ENCODE results near the gene SMPX. TPM values are rescaled to one million over a fixed set of nuclear protein-coding genes. Genes with fewer than 3 reads are reported as not detected.

The SMPX gene
- total and polyA plus RNA-seq, 2 experiments from 2014 or later: not detected

- TF ChIP-seq REST (IDR thresholded peaks at IDR 0.05; ENCODE audit: unreplicated experiment) (no peak), EZH2phosphoT487 (IDR thresholded peaks at IDR 0.05; ENCODE audit: unreplicated experiment) (no peak), ZNF114 (CRISPR knock-in tag; IDR thresholded peaks at IDR 0.05) (no peak), ZNF331 (CRISPR knock-in tag; IDR thresholded peaks at IDR 0.05; ENCODE audit: low read depth) (no peak), ETS1 (IDR thresholded peaks at IDR 0.05) (no peak), STAT1 (IDR thresholded peaks at IDR 0.05; ENCODE audit: unreplicated experiment) (no peak), EZH2 (IDR thresholded peaks at IDR 0.05; ENCODE audit: low read depth, unreplicated experiment) (no peak), JUNB (IDR thresholded peaks at IDR 0.05; ENCODE audit: unreplicated experiment) (no peak)
Observed at GRCh38 chrX:21723814-21724213, 34.1 kb downstream of the SMPX start (continued).

- Histone ChIP-seq H3F3A (replicated peaks; ENCODE audit: low read depth) (no peaks in the 10 kb centered on the region), H3K79me2 (replicated peaks; ENCODE audit: insufficient read depth) (no peaks in the 10 kb centered on the region), H3K4me3 (no peak overlapping the region), H3K36me3 (ENCODE audit: insufficient read depth) (no peaks in the 10 kb centered on the region), H4K20me1 (replicated peaks; ENCODE audit: insufficient read depth) (no peaks in the 10 kb centered on the region), H2AFZ (no peak overlapping the region), H3K9me2 (ENCODE audit: insufficient read depth) (no peaks in the 10 kb centered on the region), H3K4me2 (no peak overlapping the region), H3K27ac (ENCODE audit: low read depth) (no peak overlapping the region), H3K4me1 (ENCODE audit: insufficient read depth) (no peaks in the 10 kb centered on the region), H3K27me3 (ENCODE audit: insufficient read depth) (no peaks in the 10 kb centered on the region)
- DNase-seq (ENCODE audit: low spot score): peak; percentile 24
- Mint-ChIP-seq H3K4me1 (no peaks in the 10 kb centered on the region), H3K9me3 (no peaks in the 10 kb centered on the region), H3K27me3 (ENCODE audit: insufficient read depth, low read depth, poor library complexity) (no peaks in the 10 kb centered on the region), H3K4me3 (no peak overlapping the region), H3K27ac (no peak overlapping the region), H3K36me3 (ENCODE audit: low read depth) (no peaks in the 10 kb centered on the region)
- no peak for ATAC-seq
- TF ChIP-seq EZH2 (IDR thresholded peaks at IDR 0.05; ENCODE audit: low read depth, unreplicated experiment) (no peak), JUNB (IDR thresholded peaks at IDR 0.05; ENCODE audit: unreplicated experiment) (no peak), NANOG (IDR thresholded peaks at IDR 0.05; ENCODE audit: borderline replicate concordance) (no peak), CREB1 (CRISPR knock-in tag; IDR thresholded peaks at IDR 0.05; ENCODE audit: low read depth) (no peak), ETS1 (IDR thresholded peaks at IDR 0.05) (no peak), STAT1 (IDR thresholded peaks at IDR 0.05; ENCODE audit: unreplicated experiment) (no peak), REST (IDR thresholded peaks at IDR 0.05; ENCODE audit: unreplicated experiment) (peak; percentile 75)
Observed at GRCh38 chrX:21723084-21723483, 34.8 kb downstream of the SMPX start.
